HepG2 (cell line): ENCODE data around the gene ITM2B. TPM values are rescaled to one million over a fixed set of nuclear protein-coding genes. Genes with fewer than 3 reads are reported as not detected.

Experiments used
- FOXA1 ChIP-seq, 2 experiments: fragments of 450-650 bp in 1 of 2; sonication (generic) in 1 of 2; formaldehyde crosslinking in 1 of 2; IDR thresholded peaks; 2 replicates each; pipeline versions ENCODE4 v1.4.0 to v1.6.1; 2016 to 2020; ENCODE audit warnings: missing genetic modification reagents in 1 of 2
- FOXA3 ChIP-seq: IDR thresholded peaks from 2 replicates; pipeline ENCODE4 v1.6.1; 2016; ENCODE audit warnings: missing genetic modification reagents, missing compliant biosample characterization
- FOXK2 ChIP-seq: fragments of 450-650 bp; IDR thresholded peaks from 2 replicates; pipeline ENCODE4 v1.6.1; 2016
- HMG20B ChIP-seq: conservative IDR thresholded peaks from 2 replicates; pipeline ENCODE4 v1.6.1; 2016; ENCODE audit warnings: missing genetic modification reagents, missing compliant biosample characterization
- JUNB ChIP-seq: sonication (generic); formaldehyde crosslinking; IDR thresholded peaks from 2 replicates; pipeline ENCODE4 v1.8.0; 2022; ENCODE audit warnings: missing genetic modification reagents, mild to moderate bottlenecking, borderline replicate concordance
- MED1 ChIP-seq: sonication (generic); formaldehyde crosslinking; IDR thresholded peaks from 2 replicates; pipeline ENCODE4 v1.4.0; 2020; ENCODE audit warnings: missing genetic modification reagents
- NAIF1 ChIP-seq: sonication (generic); formaldehyde crosslinking; IDR thresholded peaks from 2 replicates; pipeline ENCODE4 v1.5.0; 2020; ENCODE audit warnings: mild to moderate bottlenecking, missing genetic modification reagents, borderline replicate concordance
- NR1H2 ChIP-seq: sonication (generic); formaldehyde crosslinking; IDR thresholded peaks from 2 replicates; pipeline ENCODE4 v1.8.1; 2022; ENCODE audit warnings: low read depth, missing genetic modification reagents, borderline replicate concordance
- POLR2AphosphoS5 ChIP-seq: IDR thresholded peaks from 2 replicates; pipeline ENCODE4 v1.6.1; 2012; ENCODE audit warnings: low read depth, low read length
- SRSF1 ChIP-seq: fragments of 200-400 bp; formaldehyde crosslinking; optimal IDR thresholded peaks from 2 replicates; pipeline ENCODE3; 2017; ENCODE audit warnings: mild to moderate bottlenecking, low read depth, low read length, moderate library complexity
- U2AF2 ChIP-seq: fragments of 200-400 bp; formaldehyde crosslinking; IDR thresholded peaks from 2 replicates; pipeline ENCODE4 v1.6.1; 2017; ENCODE audit warnings: low read depth, mild to moderate bottlenecking, low read length
- ZMYM2 ChIP-seq: sonication (generic); formaldehyde crosslinking; IDR thresholded peaks from 2 replicates; pipeline ENCODE4 v1.8.0; 2022; ENCODE audit warnings: mild to moderate bottlenecking, missing genetic modification reagents
- ZNF460 ChIP-seq: sonication (generic); formaldehyde crosslinking; IDR thresholded peaks from 2 replicates; pipeline ENCODE4 v1.5.1; 2020; ENCODE audit warnings: missing genetic modification reagents, mild to moderate bottlenecking, borderline replicate concordance
- ZNF703 ChIP-seq: sonication (generic); formaldehyde crosslinking; IDR thresholded peaks from 2 replicates; pipeline ENCODE4 v1.5.1; 2020; ENCODE audit warnings: missing genetic modification reagents, mild to moderate bottlenecking, moderate library complexity, borderline replicate concordance
- ZNF766 ChIP-seq: sonication (generic); formaldehyde crosslinking; IDR thresholded peaks from 2 replicates; pipeline ENCODE4 v1.5.0; 2020; ENCODE audit warnings: missing genetic modification reagents, borderline replicate concordance
- ZNF879 ChIP-seq: sonication (generic); formaldehyde crosslinking; IDR thresholded peaks from 2 replicates; pipeline ENCODE4 v1.8.1; 2023; ENCODE audit warnings: missing genetic modification reagents
- polyA plus RNA-seq, 8 experiments: library from polyadenylated mRNA; depleted of rRNA in 3 of 8; stranded (reverse) in 7 of 8; unstranded in 1 of 8; fragments of >200 nt; fragmentation: Illumina TruSeq in 4 of 8; extraction: Trizol in 4 of 8; gene quantifications; 2 replicates each; pipeline versions ENCODE4 v1.2.1 to v1.2.3, GENCODE V29; 2011 to 2016; ENCODE audit warnings: low read depth in 4 of 8, missing spikeins in 1 of 8, mixed read lengths in 1 of 8; ENCODE audit not compliant: insufficient read depth in 1 of 8
- total RNA-seq, 5 experiments: library from RNA; depleted of rRNA; stranded (reverse); fragments of >200 nt; fragmentation: Illumina TruSeq; extraction: Trizol; gene quantifications; 2 replicates each; pipeline ENCODE4 v1.2.3, GENCODE V29; 2016; ENCODE audit warnings: low read depth in 1 of 5
- TF ChIP-seq, protein P1 (sequence below): sonication (generic); formaldehyde crosslinking; IDR thresholded peaks from 2 replicates; pipeline ENCODE4 v1.8.1; 2022; ENCODE audit warnings: mild to moderate bottlenecking, missing genetic modification reagents
- TF ChIP-seq, protein P2 (sequence below): sonication (generic); formaldehyde crosslinking; IDR thresholded peaks from 2 replicates; pipeline ENCODE4 v1.5.0; 2020; ENCODE audit warnings: mild to moderate bottlenecking, missing genetic modification reagents
- TF ChIP-seq, protein P3 (sequence below): sonication (generic); formaldehyde crosslinking; IDR thresholded peaks from 2 replicates; pipeline ENCODE4 v1.4.0; 2020; ENCODE audit warnings: missing genetic modification reagents
- TF ChIP-seq, protein P4 (sequence below): sonication (generic); formaldehyde crosslinking; IDR thresholded peaks from 2 replicates; pipeline ENCODE4 v1.4.0; 2020; ENCODE audit warnings: mild to moderate bottlenecking, missing genetic modification reagents
- TF ChIP-seq, protein P5 (sequence below): IDR thresholded peaks from 2 replicates; pipeline ENCODE4 v1.6.1; 2012; ENCODE audit warnings: low read depth, low read length, improper control_type of control experiment
- TF ChIP-seq, protein P6 (sequence below): sonication (generic); formaldehyde crosslinking; IDR thresholded peaks from 2 replicates; pipeline ENCODE4 v1.8.0; 2022; ENCODE audit warnings: mild to moderate bottlenecking, missing genetic modification reagents

The ITM2B gene
- total and polyA plus RNA-seq, 2 of the 13 experiments (the other 11 are each of a cell fraction or from before 2014, with no cell fraction given), result 158 to 373 TPM

DNA sequence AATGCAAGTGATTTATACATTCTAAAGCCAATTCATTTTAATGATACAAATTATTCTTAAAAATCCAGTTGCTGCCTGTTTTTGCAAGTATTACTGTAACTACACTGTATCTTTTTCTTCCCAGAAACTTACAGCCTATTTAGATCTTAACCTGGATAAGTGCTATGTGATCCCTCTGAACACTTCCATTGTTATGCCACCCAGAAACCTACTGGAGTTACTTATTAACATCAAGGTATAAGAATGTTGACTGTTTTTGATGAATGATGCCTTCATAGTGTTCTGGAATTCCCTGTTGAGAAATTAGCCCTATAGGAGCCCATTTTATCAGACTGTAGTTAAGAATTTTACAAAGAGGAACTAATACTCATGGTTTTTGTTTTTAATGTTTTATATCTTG is 25.0 kb downstream of the ITM2B start (continued):
- TF ChIP-seq, protein P1, sequence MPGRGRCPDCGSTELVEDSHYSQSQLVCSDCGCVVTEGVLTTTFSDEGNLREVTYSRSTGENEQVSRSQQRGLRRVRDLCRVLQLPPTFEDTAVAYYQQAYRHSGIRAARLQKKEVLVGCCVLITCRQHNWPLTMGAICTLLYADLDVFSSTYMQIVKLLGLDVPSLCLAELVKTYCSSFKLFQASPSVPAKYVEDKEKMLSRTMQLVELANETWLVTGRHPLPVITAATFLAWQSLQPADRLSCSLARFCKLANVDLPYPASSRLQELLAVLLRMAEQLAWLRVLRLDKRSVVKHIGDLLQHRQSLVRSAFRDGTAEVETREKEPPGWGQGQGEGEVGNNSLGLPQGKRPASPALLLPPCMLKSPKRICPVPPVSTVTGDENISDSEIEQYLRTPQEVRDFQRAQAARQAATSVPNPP, result no peak
- TF ChIP-seq NAIF1 (no peak), ZMYM2 (CRISPR knock-in tag) (no peak), SRSF1 (no peak), U2AF2 (no peak), NR1H2 (CRISPR knock-in tag) (no peak), ZNF703 (CRISPR knock-in tag) (no peak), MED1 (CRISPR knock-in tag) (peak; percentile 30; the same call in 1 of the 2 replicates), FOXA1 (IDR thresholded peaks at IDR 0.05) (no peak), FOXA1 (CRISPR knock-in tag; IDR thresholded peaks at IDR 0.05) (no peak), POLR2AphosphoS5 (no peak), JUNB (CRISPR knock-in tag) (no peak), ZNF766 (CRISPR knock-in tag) (no peak), ZNF879 (CRISPR knock-in tag) (no peak), HMG20B (CRISPR knock-in tag) (no peak), FOXK2 (no peak), ZNF460 (CRISPR knock-in tag) (no peak), FOXA3 (CRISPR knock-in tag) (peak; percentile 42; the same call in 1 of the 2 replicates)
- TF ChIP-seq, protein P2, sequence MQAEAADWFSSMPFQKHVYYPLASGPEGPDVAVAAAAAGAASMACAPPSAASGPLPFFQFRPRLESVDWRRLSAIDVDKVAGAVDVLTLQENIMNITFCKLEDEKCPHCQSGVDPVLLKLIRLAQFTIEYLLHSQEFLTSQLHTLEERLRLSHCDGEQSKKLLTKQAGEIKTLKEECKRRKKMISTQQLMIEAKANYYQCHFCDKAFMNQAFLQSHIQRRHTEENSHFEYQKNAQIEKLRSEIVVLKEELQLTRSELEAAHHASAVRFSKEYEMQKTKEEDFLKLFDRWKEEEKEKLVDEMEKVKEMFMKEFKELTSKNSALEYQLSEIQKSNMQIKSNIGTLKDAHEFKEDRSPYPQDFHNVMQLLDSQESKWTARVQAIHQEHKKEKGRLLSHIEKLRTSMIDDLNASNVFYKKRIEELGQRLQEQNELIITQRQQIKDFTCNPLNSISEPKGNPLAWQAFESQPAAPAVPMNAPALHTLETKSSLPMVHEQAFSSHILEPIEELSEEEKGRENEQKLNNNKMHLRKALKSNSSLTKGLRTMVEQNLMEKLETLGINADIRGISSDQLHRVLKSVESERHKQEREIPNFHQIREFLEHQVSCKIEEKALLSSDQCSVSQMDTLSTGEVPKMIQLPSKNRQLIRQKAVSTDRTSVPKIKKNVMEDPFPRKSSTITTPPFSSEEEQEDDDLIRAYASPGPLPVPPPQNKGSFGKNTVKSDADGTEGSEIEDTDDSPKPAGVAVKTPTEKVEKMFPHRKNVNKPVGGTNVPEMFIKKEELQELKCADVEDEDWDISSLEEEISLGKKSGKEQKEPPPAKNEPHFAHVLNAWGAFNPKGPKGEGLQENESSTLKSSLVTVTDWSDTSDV (CRISPR knock-in tag), result no peak
- TF ChIP-seq, protein P3, sequence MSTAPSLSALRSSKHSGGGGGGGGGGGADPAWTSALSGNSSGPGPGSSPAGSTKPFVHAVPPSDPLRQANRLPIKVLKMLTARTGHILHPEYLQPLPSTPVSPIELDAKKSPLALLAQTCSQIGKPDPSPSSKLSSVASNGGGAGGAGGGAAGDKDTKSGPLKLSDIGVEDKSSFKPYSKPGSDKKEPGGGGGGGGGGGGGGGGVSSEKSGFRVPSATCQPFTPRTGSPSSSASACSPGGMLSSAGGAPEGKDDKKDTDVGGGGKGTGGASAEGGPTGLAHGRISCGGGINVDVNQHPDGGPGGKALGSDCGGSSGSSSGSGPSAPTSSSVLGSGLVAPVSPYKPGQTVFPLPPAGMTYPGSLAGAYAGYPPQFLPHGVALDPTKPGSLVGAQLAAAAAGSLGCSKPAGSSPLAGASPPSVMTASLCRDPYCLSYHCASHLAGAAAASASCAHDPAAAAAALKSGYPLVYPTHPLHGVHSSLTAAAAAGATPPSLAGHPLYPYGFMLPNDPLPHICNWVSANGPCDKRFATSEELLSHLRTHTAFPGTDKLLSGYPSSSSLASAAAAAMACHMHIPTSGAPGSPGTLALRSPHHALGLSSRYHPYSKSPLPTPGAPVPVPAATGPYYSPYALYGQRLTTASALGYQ (CRISPR knock-in tag), result 0 out of 2 replicates have a peak, but pooled peaks have one; percentile 54
- TF ChIP-seq, protein P4, sequence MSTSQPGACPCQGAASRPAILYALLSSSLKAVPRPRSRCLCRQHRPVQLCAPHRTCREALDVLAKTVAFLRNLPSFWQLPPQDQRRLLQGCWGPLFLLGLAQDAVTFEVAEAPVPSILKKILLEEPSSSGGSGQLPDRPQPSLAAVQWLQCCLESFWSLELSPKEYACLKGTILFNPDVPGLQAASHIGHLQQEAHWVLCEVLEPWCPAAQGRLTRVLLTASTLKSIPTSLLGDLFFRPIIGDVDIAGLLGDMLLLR (CRISPR knock-in tag), result no peak
- TF ChIP-seq, protein P5, sequence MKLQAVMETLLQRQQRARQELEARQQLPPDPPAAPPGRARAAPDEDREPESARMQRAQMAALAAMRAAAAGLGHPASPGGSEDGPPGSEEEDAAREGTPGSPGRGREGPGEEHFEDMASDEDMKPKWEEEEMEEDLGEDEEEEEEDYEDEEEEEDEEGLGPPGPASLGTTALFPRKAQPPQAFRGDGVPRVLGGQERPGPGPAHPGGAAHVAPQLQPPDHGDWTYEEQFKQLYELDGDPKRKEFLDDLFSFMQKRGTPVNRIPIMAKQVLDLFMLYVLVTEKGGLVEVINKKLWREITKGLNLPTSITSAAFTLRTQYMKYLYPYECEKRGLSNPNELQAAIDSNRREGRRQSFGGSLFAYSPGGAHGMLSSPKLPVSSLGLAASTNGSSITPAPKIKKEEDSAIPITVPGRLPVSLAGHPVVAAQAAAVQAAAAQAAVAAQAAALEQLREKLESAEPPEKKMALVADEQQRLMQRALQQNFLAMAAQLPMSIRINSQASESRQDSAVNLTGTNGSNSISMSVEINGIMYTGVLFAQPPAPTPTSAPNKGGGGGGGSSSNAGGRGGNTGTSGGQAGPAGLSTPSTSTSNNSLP, result peak; percentile 68; the same call in 1 of the 2 replicates
- TF ChIP-seq, protein P6, sequence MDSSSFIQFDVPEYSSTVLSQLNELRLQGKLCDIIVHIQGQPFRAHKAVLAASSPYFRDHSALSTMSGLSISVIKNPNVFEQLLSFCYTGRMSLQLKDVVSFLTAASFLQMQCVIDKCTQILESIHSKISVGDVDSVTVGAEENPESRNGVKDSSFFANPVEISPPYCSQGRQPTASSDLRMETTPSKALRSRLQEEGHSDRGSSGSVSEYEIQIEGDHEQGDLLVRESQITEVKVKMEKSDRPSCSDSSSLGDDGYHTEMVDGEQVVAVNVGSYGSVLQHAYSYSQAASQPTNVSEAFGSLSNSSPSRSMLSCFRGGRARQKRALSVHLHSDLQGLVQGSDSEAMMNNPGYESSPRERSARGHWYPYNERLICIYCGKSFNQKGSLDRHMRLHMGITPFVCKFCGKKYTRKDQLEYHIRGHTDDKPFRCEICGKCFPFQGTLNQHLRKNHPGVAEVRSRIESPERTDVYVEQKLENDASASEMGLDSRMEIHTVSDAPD (CRISPR knock-in tag), result no peak
